A549 (cell line): ENCODE results near the gene P2RY4. TPM values are rescaled to one million over a fixed set of nuclear protein-coding genes. Genes with fewer than 3 reads are reported as not detected.
"Not testable (repeated sequence)": the region's sequence is repeated elsewhere in the genome, so short reads cannot be mapped to it uniquely, and the experiment has no call there.

Experiments used
- ATAC-seq, 2 experiments: fragments of 200-7000 bp in 1 of 2; fragments of >200 bp in 1 of 2; cut with Nextera tagmentation in 1 of 2; cut with Tn5 transposase in 1 of 2; 3 replicates each; pipeline versions ENCODE4 v1.8.0 to v1.9.1; 2018 to 2020; ENCODE audit warnings: mild to moderate bottlenecking in 1 of 2, moderate library complexity in 1 of 2
- CTCF ChIA-PET: fragments of 300-600 bp; sonication (Branson Sonifier 250); formaldehyde crosslinking; extraction: SDS; loops from one replicate; lab custom pipeline; 2021; ENCODE audit warnings: antibody characterized with exemption, inconsistent platforms; lab: Yijun Ruan, JAX
- POLR2A ChIA-PET: fragments of 350-600 bp; formaldehyde crosslinking; extraction: SDS; loops from one replicate; lab custom pipeline; 2021; ENCODE audit warnings: antibody characterized with exemption, inconsistent platforms; lab: Yijun Ruan, JAX
- DNase-seq, 2 experiments: peaks; one replicate each; pipeline versions ENCODE4 v3.0.0 to v3.0.0-alpha.2; 2011 to 2016; ENCODE audit warnings: low read depth in 1 of 2, low spot score in 1 of 2
- FAIRE-seq: peaks from 2 replicates; lab custom pipeline; 2011; peaks lifted over from hg19 to GRCh38; lab: Jason Lieb, UNC
- H3K27ac ChIP-seq, 2 experiments: fragments of >200 bp; sonication (Bioruptor Twin); formaldehyde crosslinking; 3 replicates each; pipeline ENCODE4 v1.5.1; 2016 to 2017
- H3K4me1 ChIP-seq: fragments of >200 bp; sonication (Bioruptor Twin); formaldehyde crosslinking; 3 replicates; pipeline ENCODE4 v1.6.1; 2016
- H3K4me2 ChIP-seq: fragments of >200 bp; sonication (Bioruptor Twin); formaldehyde crosslinking; 3 replicates; pipeline ENCODE4 v1.6.1; 2016
- H3K4me3 ChIP-seq: fragments of >200 bp; sonication (Bioruptor Twin); formaldehyde crosslinking; 3 replicates; pipeline ENCODE4 v1.5.1; 2016
- H3K9me3 ChIP-seq: fragments of >200 bp; sonication (Bioruptor Twin); formaldehyde crosslinking; 3 replicates; pipeline ENCODE4 v1.6.1; 2016
- EHMT2 ChIP-seq: fragments of 200-600 bp; sonication (generic); IDR thresholded peaks from 2 replicates; pipeline ENCODE4 v1.6.1; 2016; ENCODE audit warnings: antibody characterized with exemption, low read depth, mild to moderate bottlenecking, moderate library complexity
- ELK1 ChIP-seq: fragments of 150-350 bp; IDR thresholded peaks from 2 replicates; pipeline ENCODE4 v1.6.1; 2014; ENCODE audit warnings: low read depth, mild to moderate bottlenecking, low read length
- FOSB ChIP-seq: fragments of 250-450 bp; sonication (Bioruptor Pico); IDR thresholded peaks from 2 replicates; pipeline ENCODE4 v1.5.0; 2020; ENCODE audit warnings: mild to moderate bottlenecking, moderate library complexity
- HOXB13 ChIP-seq: fragments of 250-450 bp; sonication (Bioruptor Pico); IDR thresholded peaks from 2 replicates; pipeline ENCODE4 v1.5.0; 2020; ENCODE audit warnings: low read depth, mild to moderate bottlenecking, moderate library complexity
- HOXB5 ChIP-seq: fragments of 250-450 bp; sonication (Bioruptor Pico); IDR thresholded peaks from 2 replicates; pipeline ENCODE4 v1.5.0; 2020; ENCODE audit warnings: mild to moderate bottlenecking, moderate library complexity
- MAX ChIP-seq: IDR thresholded peaks from 2 replicates; pipeline ENCODE4 v1.6.1; 2012
- PBX3 ChIP-seq: IDR thresholded peaks from 2 replicates; pipeline ENCODE4 v1.6.1; 2012
- RAD21 ChIP-seq, 2 experiments: fragments of >200 bp in 1 of 2; sonication (Bioruptor Twin) in 1 of 2; formaldehyde crosslinking in 1 of 2; IDR thresholded peaks in 1 of 2; conservative IDR thresholded peaks in 1 of 2; 2 replicates in 1 of 2; 3 replicates in 1 of 2; pipeline ENCODE4 v1.6.1; 2012 to 2018; ENCODE audit warnings: inconsistent platforms in 1 of 2
- RCOR1 ChIP-seq: fragments of 150-350 bp; IDR thresholded peaks from 2 replicates; pipeline ENCODE4 v1.6.1; 2014; ENCODE audit warnings: antibody characterized with exemption, low read length, low read depth
- REST ChIP-seq: fragments of 200-600 bp; sonication (generic); IDR thresholded peaks from 2 replicates; pipeline ENCODE4 v1.6.1; 2016; ENCODE audit warnings: antibody characterized with exemption, mild to moderate bottlenecking, moderate library complexity
- WGBS: methylation state at CpG from one replicate; pipeline ENCODE4 v1.1.6; 2017; ENCODE audit errors: missing lambda C conversion rate; 5-methylcytosine and 5-hydroxymethylcytosine counted together
- polyA plus RNA-seq, 4 experiments: library from polyadenylated mRNA; depleted of rRNA in 3 of 4; stranded (reverse); fragments of >200 nt; fragmentation: RNase III in 1 of 4; extraction: RNeasy Plus Mini Kit Qiagen cat#74134 plus additional on column Dnase treatment in 1 of 4; gene quantifications; 2 replicates in 3 of 4; 3 replicates in 1 of 4; pipeline ENCODE4 v1.2.3, GENCODE V29; 2011 to 2017
- TF ChIP-seq, protein P1 (sequence below): fragments of 250-450 bp; sonication (Bioruptor Pico); IDR thresholded peaks from 2 replicates; pipeline ENCODE4 v1.5.0; 2021; ENCODE audit warnings: mild to moderate bottlenecking, moderate library complexity, borderline replicate concordance

P2RY4 gene
- polyA plus RNA-seq, 2 of the 4 experiments (the other 2 are of a cell fraction): 0.06 TPM; not detected in 1

GRCh38 chrX:70280573-70280972 lies 20.6 kb upstream of the P2RY4 start:
- FAIRE-seq: no peak

DNA sequence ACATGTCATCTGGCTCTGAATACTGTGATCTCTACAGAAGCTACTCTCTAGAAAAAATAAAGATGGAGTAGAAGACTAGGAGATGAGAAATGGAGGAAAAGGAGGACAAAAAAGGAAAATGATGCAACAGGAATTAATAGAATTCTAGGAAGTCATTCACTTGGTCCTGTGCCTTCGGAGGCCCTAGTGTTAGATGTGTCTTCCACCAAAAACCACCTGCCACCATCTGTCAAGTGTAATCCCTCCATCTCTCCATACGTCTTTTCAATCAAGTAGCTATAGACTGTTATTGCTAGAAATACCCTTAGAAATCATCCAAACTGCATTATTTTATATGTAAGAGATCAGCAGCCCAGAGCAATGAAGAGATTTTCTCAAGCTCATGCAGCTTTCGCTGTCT lies 19.1 kb upstream of the P2RY4 start:
- Histone ChIP-seq H3K27ac (no peak overlapping the region), H3K4me1 (no peaks in the 10 kb centered on the region), H3K9me3 (no peaks in the 10 kb centered on the region), H3K4me3 (no peak overlapping the region), H3K4me2 (no peak overlapping the region)
- no peak for ATAC-seq
- ChIA-PET CTCF (interaction anchor here (1.0 kb wide), 1 partner anchor 82 kb away, joined by 3 read pairs; no protein-coding TSS in a partner anchor), POLR2A (interaction anchor here (1.1 kb wide), 1 partner anchor 11 kb away, joined by 3 read pairs; the partner anchor contains the start of genes KIF4A and PDZD11)
- 76% methylated on average over 3 of the region's 3 CpGs for WGBS
- TF ChIP-seq RCOR1 (no peak), ELK1 (no peak), EHMT2 (no peak), HOXB5 (CRISPR knock-in tag) (no peak), FOSB (CRISPR knock-in tag) (no peak), MAX (no peak), PBX3 (no peak)
- TF ChIP-seq, protein P1, sequence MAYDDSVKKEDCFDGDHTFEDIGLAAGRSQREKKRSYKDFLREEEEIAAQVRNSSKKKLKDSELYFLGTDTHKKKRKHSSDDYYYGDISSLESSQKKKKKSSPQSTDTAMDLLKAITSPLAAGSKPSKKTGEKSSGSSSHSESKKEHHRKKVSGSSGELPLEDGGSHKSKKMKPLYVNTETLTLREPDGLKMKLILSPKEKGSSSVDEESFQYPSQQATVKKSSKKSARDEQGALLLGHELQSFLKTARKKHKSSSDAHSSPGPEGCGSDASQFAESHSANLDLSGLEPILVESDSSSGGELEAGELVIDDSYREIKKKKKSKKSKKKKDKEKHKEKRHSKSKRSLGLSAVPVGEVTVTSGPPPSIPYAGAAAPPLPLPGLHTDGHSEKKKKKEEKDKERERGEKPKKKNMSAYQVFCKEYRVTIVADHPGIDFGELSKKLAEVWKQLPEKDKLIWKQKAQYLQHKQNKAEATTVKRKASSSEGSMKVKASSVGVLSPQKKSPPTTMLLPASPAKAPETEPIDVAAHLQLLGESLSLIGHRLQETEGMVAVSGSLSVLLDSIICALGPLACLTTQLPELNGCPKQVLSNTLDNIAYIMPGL: no peak
- DNase-seq: no peak
- FAIRE-seq: no peak

More at GRCh38 chrX:70280573-70280972, 20.6 kb upstream of the P2RY4 start:
- DNase-seq (no peak), ATAC-seq (no peak)
- WGBS: 88% methylated on average over 3 of the region's 3 CpGs
- H3K27ac ChIP-seq: no peak overlapping the region
- TF ChIP-seq RAD21 (conservative IDR thresholded peaks at IDR 0.05 in 1 of 2, IDR thresholded peaks at IDR 0.05 in 1 of 2) (no peak), FOSB (CRISPR knock-in tag) (no peak), HOXB13 (CRISPR knock-in tag) (no peak), REST (peak; percentile 22; the same call in 1 of the 2 replicates)
- H3K4me1 ChIP-seq: no peaks in the 10 kb centered on the region
- no peak overlapping the region for H3K4me3 ChIP-seq
- ChIA-PET POLR2A (no interaction called here), CTCF (interaction anchor here (1.0 kb wide), 1 partner anchor 31 kb away, joined by 3 read pairs; no protein-coding TSS in a partner anchor)
- H3K9me3 ChIP-seq: no peaks in the 10 kb centered on the region
- no peak overlapping the region for H3K4me2 ChIP-seq

DNA sequence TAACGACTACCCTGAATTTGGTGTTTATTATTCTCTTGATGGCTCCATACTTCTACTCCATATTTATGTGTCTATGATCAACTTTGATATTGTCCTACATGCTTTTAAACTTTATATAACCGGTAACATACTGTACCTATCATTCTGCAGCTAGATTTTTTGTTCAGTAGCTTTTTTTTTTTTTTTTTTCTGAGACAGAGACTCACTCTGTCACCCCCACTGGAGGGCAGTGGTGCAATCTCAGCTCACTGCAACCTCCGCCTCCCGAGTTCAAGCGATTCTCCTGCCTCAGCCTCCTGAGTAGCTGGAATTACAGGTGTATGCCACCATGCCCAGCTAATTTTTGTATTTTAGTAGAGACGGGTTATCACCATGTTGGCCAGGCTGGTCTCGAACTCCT lies 14.0 kb upstream of the P2RY4 start:
- H3K9me3 ChIP-seq, POLR2A ChIA-PET, FAIRE-seq, H3K27ac ChIP-seq, H3K4me1 ChIP-seq, H3K4me2 ChIP-seq, H3K4me3 ChIP-seq, DNase-seq, ATAC-seq: not testable (repeated sequence)
- CTCF ChIA-PET: interaction anchor here (0.6 to 1.0 kb wide), 2 partner anchors 10 to 21 kb away, joined by 3 to 5 read pairs; no protein-coding TSS in a partner anchor
- 67% methylated on average over 7 of the region's 7 CpGs for WGBS
